ENCODE data around the gene MAEA. TPM values are rescaled to one million over a fixed set of nuclear protein-coding genes. Genes with fewer than 3 reads are reported as not detected.

The MAEA gene
- total RNA-seq, 1 donor from 2014 or later, result 72.3 TPM

- DNase-seq (ENCODE audit: low read depth), result no peak
- TF ChIP-seq CTCF (conservative IDR thresholded peaks at IDR 0.05; ENCODE audit: low read depth, low read length), result no peak
These were observed 3.8 kb downstream of the MAEA start for GRCh38 chr4:1293531-1293941.

GRCh38 chr4:1293991-1294390, 4.3 kb downstream of the MAEA start:
- TF ChIP-seq CTCF (conservative IDR thresholded peaks at IDR 0.05; ENCODE audit: low read depth, low read length), result no peak
- DNase-seq (ENCODE audit: low read depth), result no peak
- H3K4me3 ChIP-seq (ENCODE audit: low read depth, low read length), result no peak overlapping the region

More at GRCh38 chr4:1293531-1293941, 3.8 kb downstream of the MAEA start:
- no peak overlapping the region for H3K4me3 ChIP-seq (ENCODE audit: low read depth, low read length)

- no peak for DNase-seq (ENCODE audit: low read depth)
- no peak for TF ChIP-seq CTCF (conservative IDR thresholded peaks at IDR 0.05; ENCODE audit: low read depth, low read length)
- H3K4me3 ChIP-seq (ENCODE audit: low read depth, low read length), result no peak overlapping the region
These were observed 4.7 kb downstream of the MAEA start for GRCh38 chr4:1294424-1294823.

- no peak for TF ChIP-seq CTCF (conservative IDR thresholded peaks at IDR 0.05; ENCODE audit: low read depth, low read length)
- DNase-seq (ENCODE audit: low read depth), result no peak
These were observed 5.2 kb downstream of the MAEA start for GRCh38 chr4:1294891-1295290.

GRCh38 chr4:1295405-1296055, 5.8 kb downstream of the MAEA start:
- H3K4me3 ChIP-seq (ENCODE audit: low read depth, low read length), result no peak overlapping the region
- TF ChIP-seq CTCF (conservative IDR thresholded peaks at IDR 0.05; ENCODE audit: low read depth, low read length), result no peak
- DNase-seq (ENCODE audit: low read depth), result no peak

More at GRCh38 chr4:1294891-1295290, 5.2 kb downstream of the MAEA start:
- H3K4me3 ChIP-seq (ENCODE audit: low read depth, low read length), result no peak overlapping the region

- no peak for TF ChIP-seq CTCF (conservative IDR thresholded peaks at IDR 0.05; ENCODE audit: low read depth, low read length)
- H3K4me3 ChIP-seq (ENCODE audit: low read depth, low read length), result no peak overlapping the region
- DNase-seq (ENCODE audit: low read depth), result no peak
These were observed 6.8 kb downstream of the MAEA start for GRCh38 chr4:1296324-1297022.

GRCh38 chr4:1297023-1297395, 7.3 kb downstream of the MAEA start:
- H3K4me3 ChIP-seq (ENCODE audit: low read depth, low read length), result no peak overlapping the region
- no peak for TF ChIP-seq CTCF (conservative IDR thresholded peaks at IDR 0.05; ENCODE audit: low read depth, low read length)

More at GRCh38 chr4:1297023-1297395, 7.3 kb downstream of the MAEA start:
- DNase-seq (ENCODE audit: low read depth), result no peak
